NCI-H82 (cell line): ENCODE measurements around the gene MCM3AP.

Experiments used
- DNase-seq: peaks from one replicate; lab custom pipeline; 2025; lab: John Stamatoyannopoulos, UW

MCM3AP gene

DNA sequence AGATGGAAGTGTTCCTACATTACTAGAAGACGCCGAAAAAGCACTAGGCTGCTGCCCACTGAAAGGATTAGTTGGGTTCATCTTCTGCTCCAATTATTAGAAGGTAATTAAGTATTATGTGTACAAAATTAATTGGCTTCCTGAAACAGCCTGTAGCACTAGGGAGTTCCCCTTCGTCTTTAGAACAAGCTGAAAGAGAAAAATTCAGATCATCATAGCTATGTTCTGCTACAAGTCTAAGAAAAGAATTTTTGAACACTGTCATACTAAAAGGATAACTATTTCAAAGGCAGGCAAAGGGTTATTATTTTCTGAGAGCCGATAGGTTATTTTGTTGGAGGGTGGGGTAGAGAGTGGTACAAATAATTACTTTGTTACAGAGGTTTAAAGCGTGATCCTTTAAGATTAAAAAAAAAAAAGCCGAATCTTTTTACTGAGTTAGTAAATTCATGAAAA, at the start of gene MCM3AP:
MCM3AP (minus strand) TSS at position 406 of the 456 bp plus-strand sequence; CDS start at position 81, 325 bp downstream.
- no peak for DNase-seq

DNA sequence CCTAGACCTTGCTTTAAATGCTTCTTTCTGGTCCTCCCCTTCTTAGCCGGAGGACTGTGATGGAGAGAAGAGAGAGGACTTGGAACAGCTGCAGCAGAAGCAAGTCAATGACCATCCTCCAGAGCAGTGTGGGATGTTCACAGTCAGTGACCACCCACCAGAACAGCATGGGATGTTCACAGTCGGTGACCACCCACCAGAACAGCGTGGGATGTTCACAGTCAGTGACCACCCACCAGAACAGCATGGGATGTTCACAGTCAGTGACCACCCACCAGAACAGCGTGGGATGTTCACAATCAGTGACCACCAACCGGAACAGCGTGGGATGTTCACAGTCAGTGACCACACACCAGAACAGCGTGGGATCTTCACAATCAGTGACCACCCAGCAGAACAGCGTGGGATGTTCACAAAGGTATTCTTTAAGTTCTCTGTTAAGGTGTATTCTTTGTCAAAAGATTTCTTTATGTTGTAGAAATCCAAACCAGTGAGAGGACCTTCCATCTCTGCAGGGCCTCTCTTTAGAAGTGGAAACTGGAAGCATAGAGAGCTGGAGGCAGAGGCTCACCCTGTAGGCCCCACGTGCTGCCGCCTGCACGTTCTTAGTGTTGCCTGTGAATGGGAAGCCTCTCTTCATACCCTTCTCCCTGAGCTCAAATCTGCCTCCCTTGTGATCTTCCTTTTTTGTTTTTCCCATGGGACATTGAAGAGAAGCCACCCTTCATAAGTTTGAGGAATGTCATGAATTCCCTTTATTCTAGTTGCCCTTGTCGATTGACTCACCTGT, 49.1 kb upstream of the MCM3AP start:
- DNase-seq = no peak

DNA sequence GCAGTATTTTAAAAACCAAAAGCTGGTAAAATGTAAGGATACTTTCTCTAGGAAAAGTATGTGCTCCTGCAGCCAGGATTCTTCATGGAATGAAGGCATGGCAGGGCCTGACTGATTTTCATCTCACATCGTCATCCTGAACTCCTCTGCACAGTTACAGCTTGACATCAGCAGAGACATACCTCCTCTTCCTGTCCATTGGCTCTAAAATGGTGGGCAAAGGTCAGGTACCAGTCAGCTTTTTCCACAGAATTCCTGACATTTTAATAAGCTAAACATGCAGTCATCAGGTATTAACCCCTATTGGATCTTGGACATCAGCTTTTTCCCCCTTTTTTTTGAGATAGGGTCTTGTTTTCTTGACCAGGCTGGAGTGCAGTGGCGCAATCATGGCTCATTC, 44.4 kb upstream of the MCM3AP start:
- no peak for DNase-seq

DNA sequence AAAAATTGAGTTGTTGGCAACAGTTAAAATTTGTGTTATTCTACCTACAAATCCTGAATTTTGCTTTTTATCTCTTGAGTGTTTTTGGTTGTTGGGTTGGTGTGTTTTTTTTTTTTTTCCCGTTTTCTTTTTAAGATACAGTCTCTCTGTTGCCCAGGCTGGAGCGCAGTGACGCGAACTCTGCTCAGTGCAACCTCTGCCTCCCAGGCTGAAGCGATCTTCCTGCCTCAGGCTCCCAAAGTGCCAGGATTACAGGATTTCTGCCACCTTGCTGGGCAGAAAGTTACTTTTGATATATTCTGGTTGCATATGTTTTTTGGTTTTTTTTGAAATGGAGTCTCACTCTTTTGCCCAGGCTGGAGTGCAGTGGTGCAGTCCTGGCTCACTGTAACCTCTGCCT, 42.7 kb upstream of the MCM3AP start:
- no peak for DNase-seq

DNA sequence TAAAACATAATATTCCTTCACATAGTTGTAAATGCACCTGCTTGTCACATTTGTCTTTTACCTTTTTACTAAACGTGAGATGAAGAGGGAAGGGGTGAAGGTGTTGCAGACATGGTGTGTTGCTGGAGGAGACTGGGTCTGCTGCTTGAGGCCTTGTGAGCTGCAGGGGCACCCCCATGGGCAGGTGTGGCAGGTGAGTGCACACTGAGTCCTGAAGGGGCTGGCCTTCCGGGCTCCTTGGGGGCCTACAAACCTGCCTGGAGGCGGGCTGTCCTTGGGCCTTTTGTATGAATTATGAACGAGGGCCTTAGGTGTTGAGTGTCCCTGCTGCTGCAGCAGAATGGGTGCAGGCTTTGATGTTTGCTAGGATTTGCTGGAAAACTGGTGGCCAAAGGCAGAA, 42.3 kb upstream of the MCM3AP start:
- DNase-seq = no peak

DNA sequence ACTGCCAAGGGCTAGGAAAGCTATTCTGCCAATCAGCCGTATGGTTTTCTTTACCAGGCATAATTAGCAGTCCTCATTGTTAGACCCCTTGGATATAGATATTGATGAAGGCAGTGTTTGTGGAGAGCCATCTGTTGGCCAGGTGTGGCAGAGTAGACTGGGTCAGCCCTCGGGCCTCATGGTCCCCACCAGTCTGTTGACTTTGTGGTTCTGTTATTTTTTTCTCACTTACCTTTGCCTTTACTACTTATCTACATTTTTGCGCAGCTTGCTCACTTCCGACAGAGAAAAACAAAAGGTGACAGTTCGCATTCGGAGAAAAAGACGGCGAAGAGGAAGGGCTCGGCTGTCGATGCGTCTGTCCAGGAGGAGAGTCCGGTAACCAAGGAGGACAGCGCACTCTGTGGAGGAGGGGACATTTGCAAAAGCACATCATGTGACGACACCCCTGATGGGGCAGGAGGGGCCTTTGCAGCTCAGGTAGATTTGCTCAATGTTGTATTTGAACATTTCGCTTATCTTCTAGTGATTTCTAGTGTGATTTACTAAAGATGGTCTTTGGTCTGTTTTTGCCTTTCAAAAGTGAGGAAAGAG, 40.8 kb upstream of the MCM3AP start:
- peak; percentile 42 for DNase-seq

DNA sequence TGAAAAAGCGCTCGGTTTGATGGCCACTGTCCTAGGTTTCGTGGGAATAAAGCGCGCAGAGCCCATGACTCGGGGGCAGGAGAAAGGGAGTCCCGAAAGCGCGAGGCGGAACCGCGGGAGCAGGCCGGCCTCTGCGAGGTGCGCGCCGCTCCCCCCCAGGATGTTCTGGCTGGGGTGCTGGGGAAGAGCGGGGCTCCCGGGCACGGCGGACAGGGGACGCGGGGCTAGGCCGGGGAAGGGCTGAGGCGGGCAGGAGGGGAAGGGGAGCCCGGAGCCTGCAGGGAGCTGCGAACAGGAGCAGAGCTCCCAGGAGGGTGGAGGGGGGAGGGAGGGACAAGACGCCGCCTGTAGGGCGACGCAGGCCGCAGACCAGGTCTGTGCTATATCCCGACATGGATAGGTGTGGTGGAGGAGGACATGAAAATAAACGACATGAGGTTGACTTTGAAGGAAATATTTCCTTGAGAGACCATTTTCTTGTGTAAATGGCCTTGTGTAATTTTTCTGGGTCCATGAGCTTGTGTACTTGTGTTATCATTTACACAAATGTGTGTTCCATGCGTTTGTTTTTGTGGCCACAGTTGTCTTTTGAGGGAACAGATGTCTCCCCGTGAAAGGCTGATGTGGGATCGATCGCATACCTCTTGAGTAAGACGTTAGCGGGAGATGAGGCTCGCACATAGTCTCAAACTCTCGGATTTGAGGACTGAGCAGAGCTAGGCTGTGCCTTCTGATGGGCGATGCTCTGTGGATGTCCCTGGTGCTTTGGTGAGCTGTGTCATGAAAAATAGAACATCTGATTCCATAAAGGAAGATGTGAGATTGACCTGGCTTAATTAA, 39.9 kb upstream of the MCM3AP start:
- DNase-seq = peak; percentile 83

DNA sequence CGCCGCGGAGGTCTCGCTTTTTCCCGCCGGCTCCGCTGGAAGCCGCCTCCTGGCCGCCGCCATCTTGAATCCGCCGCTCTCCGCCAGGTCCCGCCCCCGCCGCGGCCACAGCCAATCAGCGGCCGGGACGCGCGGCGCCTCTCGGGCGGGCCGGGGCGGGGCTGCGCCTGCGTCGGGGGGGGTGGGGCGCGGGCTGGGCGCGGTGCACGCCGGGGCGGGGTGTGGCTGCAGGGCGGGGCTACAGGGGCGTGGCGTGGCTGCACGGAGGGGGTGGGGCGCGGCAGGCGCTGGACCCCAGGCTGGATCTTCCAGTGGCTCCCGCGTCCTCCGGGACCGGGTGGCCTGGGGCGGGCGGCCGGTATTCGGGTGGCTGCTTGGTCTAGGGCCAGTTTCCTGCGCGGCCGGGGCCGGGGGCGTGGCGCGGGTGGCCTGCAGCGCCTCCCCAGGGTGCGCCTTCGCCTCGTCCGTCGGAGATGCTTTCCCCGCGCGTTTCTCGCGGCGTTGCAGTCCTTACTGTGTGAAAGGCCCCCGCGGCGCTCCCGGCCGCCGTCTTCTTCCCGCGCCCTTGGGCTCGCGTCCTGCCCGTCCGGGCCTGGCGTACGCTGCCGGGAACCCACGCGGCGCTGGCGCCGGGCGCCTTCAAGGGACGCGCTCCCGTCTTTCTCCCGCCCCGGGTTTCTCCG, 39.1 kb upstream of the MCM3AP start:
- DNase-seq = peak; percentile 89

DNA sequence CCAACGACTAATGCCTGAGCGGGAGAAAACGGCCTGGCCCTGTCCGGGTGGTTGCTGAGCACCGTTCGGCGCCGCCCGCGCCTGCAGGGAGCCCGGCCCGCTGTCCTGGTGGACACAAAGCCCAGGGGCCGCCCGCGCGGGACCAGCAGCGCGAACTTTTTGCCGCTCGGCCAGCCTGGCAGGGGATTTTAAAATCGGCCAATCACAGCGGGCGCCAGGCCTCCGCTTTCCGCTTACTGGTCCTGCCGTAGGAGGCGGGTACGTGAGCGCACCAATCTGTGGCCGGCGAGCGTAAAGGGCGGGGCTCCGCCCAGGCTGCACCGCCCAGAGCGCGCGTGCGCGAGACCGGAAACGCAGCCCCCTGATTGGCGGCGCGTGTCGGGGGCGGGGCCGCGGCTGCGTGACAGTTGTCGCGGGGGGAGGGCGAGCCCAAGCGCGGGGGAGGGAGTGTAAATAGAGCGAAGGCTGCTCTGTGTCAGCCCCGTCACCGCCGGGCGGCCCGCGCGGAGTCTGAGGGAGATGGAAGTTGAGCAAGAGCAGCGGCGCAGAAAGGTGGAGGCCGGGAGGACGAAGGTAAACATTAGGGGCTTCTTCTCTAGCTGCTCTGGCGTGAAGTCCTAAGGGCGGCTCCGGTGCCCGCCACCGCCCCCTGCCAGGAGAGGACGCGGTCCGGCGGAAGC, 38.4 kb upstream of the MCM3AP start, which contains the start of the genes C21orf58 and PCNT:
C21orf58 (minus strand) TSS at position 161 of the 680 bp plus-strand sequence. CDS start 1,132 bp downstream, outside the sequence.
PCNT (plus strand) TSS at position 447 of the 680 bp plus-strand sequence; CDS start at position 520, 73 bp downstream.
- DNase-seq = peak; percentile 99

DNA sequence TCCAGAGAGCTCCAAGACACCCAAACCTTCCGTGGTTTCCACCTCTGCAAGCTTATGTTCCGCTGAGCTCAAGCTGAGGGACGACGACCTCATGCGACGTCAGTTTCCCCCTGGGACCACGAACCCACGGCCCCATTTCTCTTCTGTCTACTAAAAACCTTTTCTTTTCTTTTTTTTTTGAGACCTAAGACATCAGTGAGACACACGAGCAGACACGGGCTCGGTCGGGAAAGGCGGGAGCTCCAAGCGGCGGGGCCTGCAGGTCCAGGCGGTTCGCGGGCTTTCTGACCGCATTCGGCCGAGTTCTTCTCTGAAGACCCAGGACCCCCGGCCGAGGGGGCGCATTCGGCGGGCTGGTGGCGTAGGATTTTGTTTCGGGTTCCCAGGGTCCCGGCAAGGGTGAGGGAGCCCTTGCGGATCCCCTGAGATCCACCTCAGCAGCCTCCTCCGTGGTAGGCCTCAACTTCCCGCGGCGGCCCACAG, 37.9 kb upstream of the MCM3AP start:
- peak; percentile 49 for DNase-seq

DNA sequence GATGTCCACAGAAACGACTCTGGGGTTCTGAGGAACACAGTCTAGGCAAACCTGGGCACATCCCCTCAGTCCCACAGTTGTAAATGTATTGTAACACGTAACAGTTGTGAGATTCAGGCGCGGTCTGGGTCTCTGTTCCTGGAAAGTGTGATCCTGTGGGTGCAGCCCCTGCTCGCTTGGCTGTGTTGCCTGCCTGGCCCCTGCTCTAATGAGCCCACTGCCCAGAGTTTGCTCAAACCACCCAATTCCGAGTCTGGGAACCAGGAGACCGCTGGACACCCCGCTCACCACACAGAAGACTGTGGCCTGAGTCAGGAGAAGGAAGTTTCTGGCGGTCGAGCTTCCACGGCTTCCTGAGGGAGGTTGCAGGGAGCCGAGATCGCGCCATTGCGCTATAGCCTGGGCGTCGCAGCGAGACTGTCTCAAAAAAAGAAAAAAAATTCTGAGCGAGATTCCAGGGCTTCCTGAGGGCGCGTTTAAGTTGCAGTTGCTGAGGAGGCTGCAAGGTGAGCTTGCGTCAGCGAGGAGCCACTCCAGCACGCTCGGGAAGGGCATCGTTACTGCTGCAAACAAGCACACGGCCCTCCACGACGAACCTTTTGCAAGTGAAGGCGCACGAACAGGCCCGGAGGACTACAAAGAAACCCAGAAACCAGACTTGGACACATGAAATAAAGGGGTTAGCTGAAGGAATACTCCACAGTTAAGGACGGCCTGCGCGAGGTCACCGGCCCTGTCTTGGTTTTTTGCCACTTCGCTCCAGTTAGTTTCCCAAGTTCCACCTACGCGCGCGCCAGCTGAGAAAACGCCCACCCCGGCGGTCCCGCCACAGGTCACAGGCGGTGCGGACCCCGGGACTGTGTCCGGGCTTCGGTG, 37.2 kb upstream of the MCM3AP start:
- DNase-seq = no peak

DNA sequence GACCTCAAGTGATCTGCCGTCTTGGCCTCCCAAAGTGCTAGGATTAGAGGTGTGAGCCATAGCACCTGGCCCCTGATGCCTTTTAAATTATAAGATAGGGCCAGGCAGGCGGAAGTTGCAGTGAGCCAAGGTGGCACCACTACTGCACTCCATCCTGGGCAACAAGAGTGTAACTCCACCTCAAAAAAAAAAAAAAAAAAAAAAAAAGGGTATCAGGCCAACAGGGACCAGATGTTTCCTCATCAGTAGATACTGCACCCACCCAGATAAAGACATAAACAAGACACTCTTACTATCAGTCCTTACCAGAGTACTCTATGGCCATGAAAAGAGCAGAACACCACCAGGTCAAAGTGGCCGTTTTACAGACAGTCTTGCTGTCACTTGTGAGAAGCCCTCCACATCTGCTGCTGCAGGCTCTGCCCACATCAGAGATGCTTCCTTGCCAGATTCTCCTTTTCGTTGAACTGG, 35.0 kb upstream of the MCM3AP start:
- no peak for DNase-seq

DNA sequence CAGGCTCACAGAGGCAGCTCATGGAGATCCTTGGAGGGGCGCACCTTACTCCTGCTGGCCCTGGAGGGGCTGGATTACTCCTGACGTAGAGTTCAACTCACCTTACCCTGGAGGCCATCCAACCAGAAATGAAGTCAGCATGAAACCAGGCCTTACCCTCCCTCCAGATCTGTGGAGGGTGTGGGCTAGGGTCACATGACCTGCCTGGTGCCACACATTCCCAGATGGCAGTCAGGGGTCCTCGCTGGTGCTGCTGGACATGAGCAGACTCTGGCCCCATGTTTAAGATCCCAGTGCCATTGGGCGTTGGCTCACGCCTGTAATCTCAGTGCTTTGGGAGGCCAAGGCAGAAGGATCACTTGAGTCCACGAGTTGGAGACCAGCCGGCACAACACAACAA, 33.8 kb upstream of the MCM3AP start:
- no peak for DNase-seq

DNA sequence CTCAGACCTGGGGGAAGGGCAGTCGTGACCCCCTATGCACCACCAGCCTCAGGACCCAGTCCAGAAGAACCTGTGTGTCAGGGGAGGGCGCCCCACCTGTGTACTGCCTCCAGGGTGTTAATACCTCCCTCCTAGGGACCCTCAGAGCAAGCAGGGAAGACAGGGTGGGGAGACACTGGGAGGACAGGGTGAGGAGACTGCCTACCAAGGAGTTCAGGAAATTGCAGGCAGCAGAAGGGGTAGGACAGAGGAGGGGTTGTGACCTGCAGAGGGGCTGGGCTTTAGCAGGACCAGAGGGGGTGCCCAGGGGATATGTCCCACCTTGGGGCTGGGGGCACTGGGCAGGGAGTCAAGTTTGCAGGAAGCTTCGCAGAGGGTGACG, 33.0 kb upstream of the MCM3AP start:
- no peak for DNase-seq

DNA sequence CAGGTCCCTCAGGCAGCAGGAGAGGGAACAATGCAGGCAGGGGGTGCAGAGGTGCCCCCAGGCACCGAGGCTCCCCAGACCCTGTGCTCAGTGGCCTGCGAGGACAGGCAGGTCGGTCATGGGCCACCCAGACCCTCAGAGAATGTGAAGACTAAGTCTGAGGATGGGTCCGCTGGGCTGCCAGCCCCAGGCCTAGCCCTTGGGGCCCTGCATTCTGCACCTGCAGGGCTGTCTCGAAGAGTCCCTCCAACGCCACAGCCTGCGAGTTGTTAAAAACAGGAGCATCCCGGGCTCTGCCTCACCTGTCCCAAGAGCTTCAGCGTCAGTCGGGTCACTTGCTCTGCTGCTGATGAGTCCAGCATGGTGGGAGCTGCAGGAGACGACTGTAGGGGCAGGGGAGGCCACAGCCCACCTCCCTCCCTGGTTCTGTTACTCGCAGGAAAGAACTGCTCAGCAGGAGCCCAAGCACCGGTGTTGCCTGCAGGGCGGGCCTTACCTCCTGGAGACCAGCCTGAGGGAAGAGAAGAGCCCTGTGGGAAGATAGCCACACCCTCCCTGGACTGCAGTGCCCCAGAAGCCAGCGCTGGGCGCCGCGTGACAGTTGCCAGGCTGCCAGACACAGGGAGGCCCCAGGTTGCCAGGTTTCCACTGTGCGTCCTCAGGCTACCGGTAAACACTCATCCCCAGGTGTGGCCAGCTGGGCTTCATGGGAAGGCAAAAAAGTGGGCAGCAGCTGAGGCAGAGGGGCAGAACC, 32.5 kb upstream of the MCM3AP start:
- DNase-seq = no peak

DNA sequence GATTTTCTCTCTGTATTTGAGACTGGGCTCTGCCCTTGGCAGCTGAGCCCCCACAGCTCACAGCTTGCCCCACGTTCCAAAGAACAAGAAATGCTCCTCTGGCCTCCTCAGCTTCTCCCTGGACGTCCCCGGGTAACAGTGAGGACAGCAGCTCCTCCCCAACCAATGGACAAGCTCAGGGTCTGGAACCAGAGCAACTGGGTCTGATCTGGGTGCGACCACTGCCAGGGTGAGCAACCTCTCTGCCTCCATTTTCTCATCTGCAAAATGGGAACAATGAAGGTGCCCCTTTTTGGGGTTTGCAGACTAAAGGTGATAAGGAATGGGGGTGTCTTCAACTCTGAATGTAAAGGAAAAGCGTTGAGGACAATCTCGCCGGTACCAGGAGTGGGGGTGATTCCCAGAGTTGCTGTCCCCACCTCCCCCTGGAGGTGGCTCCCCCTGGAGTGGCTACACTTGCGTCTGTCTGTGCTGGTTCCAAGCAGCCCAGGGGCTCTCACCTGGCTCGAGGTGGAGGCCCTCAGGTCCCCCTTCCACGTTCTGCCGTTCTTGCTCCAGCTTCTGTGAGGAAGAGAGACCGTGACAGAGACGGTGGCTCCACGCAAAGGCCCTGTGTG, 31.4 kb upstream of the MCM3AP start:
- no peak for DNase-seq

DNA sequence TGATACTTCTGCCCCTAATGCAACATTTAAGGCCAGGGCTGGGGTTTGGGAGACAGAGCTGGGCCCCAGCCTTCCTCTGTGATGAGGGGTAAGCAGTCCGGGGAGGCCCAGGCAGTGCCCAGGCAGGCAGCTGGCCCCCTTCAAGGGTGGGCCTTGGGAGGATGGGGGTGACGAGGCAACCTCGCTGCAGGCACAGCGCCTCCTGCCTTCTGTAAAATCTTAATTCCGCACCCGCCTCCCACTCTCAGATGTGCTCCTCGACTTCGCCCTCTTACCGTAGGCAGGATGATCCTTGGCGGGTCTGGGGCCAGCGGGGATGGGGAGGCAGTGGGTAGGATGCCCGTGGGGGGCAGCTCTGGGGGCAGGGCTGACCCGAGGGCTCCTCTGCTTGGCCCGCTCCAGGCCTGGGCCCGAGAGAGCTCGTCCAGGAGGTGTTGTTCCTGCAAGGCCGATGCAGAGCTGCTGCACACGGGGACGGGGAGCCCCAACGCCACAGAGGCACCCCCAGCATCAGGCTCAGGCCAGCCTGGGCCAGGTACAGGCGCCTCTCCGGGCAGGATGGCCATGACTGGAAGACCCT, 29.1 kb upstream of the MCM3AP start:
- no peak for DNase-seq

DNA sequence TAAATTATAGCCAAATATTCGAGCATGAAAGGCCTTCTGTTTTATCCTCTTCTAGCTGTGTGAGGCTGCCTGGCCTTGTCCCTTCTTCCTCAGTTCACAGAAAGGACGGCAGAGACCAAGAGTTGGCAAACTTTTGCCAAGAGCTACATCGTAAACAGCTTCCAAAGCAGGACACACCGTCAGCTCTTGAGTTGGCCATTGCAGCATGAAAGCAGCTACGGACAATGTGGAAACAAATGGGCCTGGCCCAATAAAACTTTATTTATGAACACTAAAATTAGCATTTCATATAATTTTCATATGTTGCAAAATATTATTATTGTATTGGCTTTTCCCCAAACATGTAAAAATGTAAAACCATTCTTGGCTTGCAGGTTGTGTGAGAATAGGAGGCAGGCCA, 27.5 kb upstream of the MCM3AP start:
- DNase-seq = no peak
